ENCODE measurements around the gene LCE6A.

Gene LCE6A

DNA sequence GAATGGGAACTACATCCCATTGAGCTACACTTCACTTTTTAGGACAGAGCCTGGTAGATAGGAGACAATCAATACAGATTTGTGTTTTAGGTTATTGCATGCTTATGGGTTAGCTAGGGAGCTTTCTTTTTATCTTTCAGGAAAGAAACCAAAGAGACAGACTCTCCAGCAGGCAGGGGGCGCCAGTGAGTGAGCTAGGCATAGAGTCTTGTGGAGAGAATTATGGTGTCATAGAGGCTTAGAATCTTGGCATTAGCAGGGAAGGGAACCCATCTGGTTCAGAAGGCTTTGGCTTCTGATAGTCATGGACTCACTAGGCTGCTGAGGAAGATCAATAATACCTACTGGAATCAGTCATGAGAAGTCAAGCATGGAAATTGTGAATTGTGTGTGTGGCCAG lies 35.4 kb downstream of the LCE6A start, which contains the start of gene SMCP:
TSS of gene SMCP (plus strand) at position 281 of the 400 bp plus-strand sequence. CDS start 6,101 bp downstream, outside the sequence.
- peak; percentile 14 for DNase-seq

DNA sequence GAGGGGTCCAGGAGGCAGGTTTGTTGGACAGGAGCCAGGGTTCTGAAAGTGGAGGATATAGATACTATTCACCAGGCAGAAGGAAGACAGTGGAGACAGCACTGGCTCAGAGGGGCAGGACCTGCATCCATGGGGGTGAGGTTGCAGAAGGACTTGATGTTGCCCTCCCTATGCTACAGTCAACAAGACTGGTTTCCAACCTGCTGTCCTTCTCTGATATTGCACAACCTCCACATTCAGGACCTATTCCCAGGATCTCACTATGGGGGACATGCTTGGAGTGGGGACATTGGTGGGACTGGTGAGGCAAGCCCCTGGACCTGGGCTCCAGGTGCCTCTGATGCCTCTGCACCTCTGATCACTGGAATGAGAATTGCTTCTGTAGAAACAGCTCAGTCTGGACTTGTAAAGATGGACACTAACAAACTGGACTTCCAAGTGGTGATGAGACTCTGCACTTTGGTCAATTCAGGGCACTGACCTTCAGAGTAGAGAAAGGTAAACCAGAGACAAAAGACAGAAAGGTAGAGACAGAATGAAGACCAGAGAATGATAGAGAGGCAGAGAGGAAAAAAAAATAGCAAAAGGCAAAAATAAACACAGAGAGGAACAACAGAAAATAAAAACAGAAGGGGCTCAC lies 37.0 kb downstream of the LCE6A start:
- DNase-seq = no peak

GRCh38 chr1:152880316-152880715 lies 37.7 kb downstream of the LCE6A start:
- no peak for DNase-seq

DNA sequence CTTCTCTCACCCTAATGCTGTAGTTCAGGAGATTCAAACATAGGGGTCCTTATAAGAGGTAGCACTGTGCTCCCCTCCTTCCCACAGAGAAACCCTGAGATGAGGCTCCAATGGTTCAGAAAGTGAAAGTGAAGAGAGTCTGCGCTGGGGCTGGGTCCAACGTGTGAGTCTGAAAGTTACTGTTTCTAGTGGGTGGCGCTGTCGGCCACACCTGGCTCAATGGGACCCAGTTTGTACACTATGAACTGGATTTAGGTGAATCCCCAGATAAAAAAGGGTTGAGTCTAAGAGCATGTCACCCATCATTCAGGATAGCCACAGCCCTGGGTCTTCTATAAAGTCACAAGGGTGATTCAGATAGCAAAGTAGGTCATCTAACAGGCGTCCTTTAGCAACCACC lies 38.3 kb downstream of the LCE6A start:
- DNase-seq = no peak

DNA sequence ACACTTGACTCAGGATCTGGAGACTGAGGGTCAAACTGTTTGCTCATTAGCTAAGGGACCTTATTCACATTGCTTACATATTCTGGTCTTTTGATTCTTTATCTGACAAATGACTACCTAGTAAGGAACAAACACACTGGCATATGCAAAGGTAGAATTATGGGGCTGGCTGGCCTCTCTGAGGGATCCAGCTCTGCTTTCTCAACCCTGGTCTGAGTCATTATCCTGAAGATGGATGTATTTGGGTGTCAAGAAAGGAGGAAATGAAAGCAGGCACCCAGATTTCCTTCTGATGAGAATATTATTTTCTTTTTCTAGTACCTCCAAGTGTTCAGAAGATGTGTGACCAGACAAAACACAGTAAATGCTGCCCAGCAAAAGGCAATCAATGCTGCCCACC lies 41.4 kb downstream of the LCE6A start:
- no peak for DNase-seq

- no peak for DNase-seq
These were observed 41.9 kb downstream of the LCE6A start for GRCh38 chr1:152884506-152884905.

- no peak for DNase-seq
These were observed 42.4 kb downstream of the LCE6A start for GRCh38 chr1:152884966-152885624.

- DNase-seq = no peak
These were observed 43.4 kb downstream of the LCE6A start for GRCh38 chr1:152886085-152886484.

DNA sequence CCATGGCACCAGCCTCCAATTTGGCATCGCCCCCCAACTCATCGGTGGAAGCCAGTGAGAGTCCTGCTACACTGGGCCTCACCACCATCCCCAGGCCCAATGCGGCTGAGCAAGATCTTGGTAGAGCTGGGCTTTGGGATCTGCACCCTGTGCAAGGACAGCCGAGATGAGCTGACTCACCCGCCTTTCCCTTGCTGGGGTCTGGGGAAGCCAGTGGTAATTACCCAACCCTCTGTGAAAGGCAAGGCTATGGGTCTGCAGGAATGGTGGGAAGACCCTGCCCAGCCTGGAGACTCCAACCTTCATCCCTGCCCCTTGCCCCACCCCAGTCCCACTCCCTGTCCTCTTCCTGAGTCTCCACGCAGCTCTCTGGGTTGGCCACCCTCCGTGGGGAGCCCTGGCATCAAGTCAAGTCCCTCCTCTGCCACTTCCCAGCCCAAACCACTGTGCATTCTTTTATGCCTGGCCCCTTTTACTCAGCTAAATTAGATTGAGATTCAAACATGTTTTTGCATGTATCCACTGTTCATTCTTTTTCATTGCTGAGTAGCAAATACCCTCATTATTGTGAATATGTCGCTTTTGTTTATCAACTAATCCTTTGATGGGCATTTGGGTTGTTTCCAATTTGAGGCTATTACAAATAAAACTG lies 44.2 kb downstream of the LCE6A start:
- no peak for DNase-seq

DNA sequence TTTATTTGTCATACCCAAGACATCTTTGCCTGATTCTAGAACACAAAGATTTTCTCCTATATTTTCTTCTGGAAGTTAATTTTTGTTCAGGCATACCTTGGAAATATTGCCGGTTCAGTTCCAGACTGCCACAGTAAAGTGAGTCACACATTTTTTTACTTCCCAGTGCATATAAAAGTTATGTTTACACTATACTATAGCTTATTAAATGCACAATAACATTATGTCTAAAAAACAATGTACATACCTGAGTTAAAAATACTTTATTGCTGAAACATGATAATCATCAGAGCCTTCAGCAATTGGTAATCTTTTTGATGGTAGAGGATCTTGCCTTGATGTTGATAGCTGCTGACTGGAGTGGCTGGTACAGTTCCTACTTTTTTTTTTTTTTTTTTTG lies 45.5 kb downstream of the LCE6A start:
- no peak for DNase-seq

Measured in stimulated activated CD4-positive, alpha-beta T cell treated with anti-CD3 and anti-CD28 coated beads, Interleukin-4, amount 100 ng/mL, for 1 hour (primary cell).